HCT116 (cell line): ENCODE measurements around the gene YY2. TPM values are rescaled to one million over a fixed set of nuclear protein-coding genes. Genes with fewer than 3 reads are reported as not detected.

Experiments used
- ATAC-seq: fragments of 200-7000 bp; cut with Tn5 transposase; 2 replicates; pipeline ENCODE4 v1.9.1; 2020; ENCODE audit warnings: mild to moderate bottlenecking, moderate library complexity
- BruUV-seq: library from RNA; stranded (reverse); fragments of 400-500 nt; replicated peaks from 2 replicates; lab custom pipeline; 2021; lab: Mats Ljungman, UMichigan
- CTCF ChIA-PET: fragments of 300-600 bp; sonication (Branson Sonifier 250); formaldehyde crosslinking; loops from one replicate; lab custom pipeline; 2021; ENCODE audit warnings: antibody characterized with exemption; lab: Charles Lee
- POLR2A ChIA-PET: fragments of 300-600, 350-600 bp; sonication (Branson Sonifier 250); formaldehyde crosslinking; loops from one replicate; lab custom pipeline; 2021; ENCODE audit warnings: antibody characterized with exemption; lab: Charles Lee
- RAD21 ChIA-PET, 2 experiments: fragments of 300-600 bp; sonication (Branson Sonifier 250); formaldehyde crosslinking; loops; one replicate each; lab custom pipeline; 2023; ENCODE audit warnings: low total read pairs in 2 of 2; ENCODE audit not compliant: uncharacterized antibody in 2 of 2, unreplicated experiment in 2 of 2, low non-redundant PET in 1 of 2; lab: Charles Lee
- DNase-seq: peaks from one replicate; pipeline ENCODE4 v3.0.0-alpha.2; 2010; ENCODE audit warnings: low read depth, low spot score
- H2AFZ ChIP-seq: fragments of 200-600 bp; shearing (Covaris generic), sonication (generic); 2 replicates; pipeline ENCODE4 v1.6.1; 2017; ENCODE audit warnings: low read depth, mixed run types, mixed read lengths, antibody characterized with exemption, low read length; ENCODE audit not compliant: poor library complexity, severe bottlenecking
- H3K27ac ChIP-seq: 2 replicates; pipeline ENCODE4 v1.5.1; 2012; ENCODE audit warnings: low read depth, low read length
- H3K27me3 ChIP-seq: fragments of 200-600 bp; sonication (generic); 2 replicates; pipeline ENCODE4 v1.6.1; 2016; ENCODE audit warnings: mixed run types, low read length, mixed read lengths; ENCODE audit not compliant: insufficient read depth
- H3K36me3 ChIP-seq, 2 experiments: fragments of 200-500 bp in 1 of 2; fragments of 200-600 bp in 1 of 2; sonication (Bioruptor generic) in 1 of 2; sonication (generic) in 1 of 2; 2 replicates each; pipeline versions ENCODE4 v1.5.1 to v1.6.1; 2014 to 2016; ENCODE audit warnings: low read length in 2 of 2, inconsistent platforms in 1 of 2, mixed read lengths in 1 of 2, mixed run types in 1 of 2; ENCODE audit not compliant: insufficient read depth in 2 of 2, control insufficient read depth in 1 of 2
- H3K4me1 ChIP-seq, 2 experiments: fragments of 200-600 bp in 1 of 2; sonication (generic) in 1 of 2; 2 replicates each; pipeline versions ENCODE4 v1.5.1 to v1.6.1; 2012 to 2017; ENCODE audit warnings: low read length in 2 of 2, inconsistent platforms in 1 of 2, mild to moderate bottlenecking in 1 of 2, mixed read lengths in 1 of 2, mixed run types in 1 of 2, moderate library complexity in 1 of 2; ENCODE audit not compliant: insufficient read depth in 2 of 2, control insufficient read depth in 1 of 2
- H3K4me2 ChIP-seq: fragments of 200-600 bp; sonication (generic); 2 replicates; pipeline ENCODE4 v1.6.1; 2017; ENCODE audit warnings: mixed run types, low read length, mixed read lengths
- H3K4me3 ChIP-seq, 2 experiments: fragments of 200-600 bp in 1 of 2; sonication (generic) in 1 of 2; replicated peaks in 1 of 2; 2 replicates each; pipeline ENCODE4 v1.5.1; 2011 to 2016; ENCODE audit warnings: low read length in 2 of 2, control low read depth in 1 of 2, low read depth in 1 of 2, mild to moderate bottlenecking in 1 of 2, mixed read lengths in 1 of 2, mixed run types in 1 of 2
- H3K79me2 ChIP-seq: fragments of 200-600 bp; sonication (generic); 2 replicates; pipeline ENCODE4 v1.6.1; 2017; ENCODE audit warnings: mild to moderate bottlenecking, mixed run types, low read length, moderate library complexity, mixed read lengths; ENCODE audit not compliant: insufficient read depth
- H3K9ac ChIP-seq: fragments of 200-600 bp; sonication (generic); 2 replicates; pipeline ENCODE4 v1.6.1; 2016; ENCODE audit warnings: low read length, mixed read lengths
- H3K9me2 ChIP-seq: fragments of 200-600 bp; sonication (generic), shearing (Covaris generic); 2 replicates; pipeline ENCODE4 v1.6.1; 2017; ENCODE audit warnings: mixed run types, mild to moderate bottlenecking, moderate library complexity; ENCODE audit not compliant: insufficient read depth
- H3K9me3 ChIP-seq, 2 experiments: fragments of 200-500 bp in 1 of 2; fragments of 200-600 bp in 1 of 2; sonication (Bioruptor generic) in 1 of 2; sonication (generic) in 1 of 2; 2 replicates each; pipeline ENCODE4 v1.6.1; 2014 to 2017; ENCODE audit warnings: low read length in 2 of 2, mixed read lengths in 2 of 2, inconsistent platforms in 1 of 2, low read depth in 1 of 2, mild to moderate bottlenecking in 1 of 2, mixed run types in 1 of 2, moderate library complexity in 1 of 2; ENCODE audit not compliant: control insufficient read depth in 1 of 2, insufficient read depth in 1 of 2
- H4K20me1 ChIP-seq: fragments of 200-600 bp; sonication (generic), shearing (Covaris generic); 2 replicates; pipeline ENCODE4 v1.6.1; 2017; ENCODE audit warnings: mixed run types, mild to moderate bottlenecking, moderate library complexity; ENCODE audit not compliant: insufficient read depth
- CBX3 ChIP-seq: IDR thresholded peaks from 2 replicates; pipeline ENCODE4 v1.6.1; 2012; ENCODE audit warnings: low read depth
- CEBPB ChIP-seq: IDR thresholded peaks from 2 replicates; pipeline ENCODE4 v1.6.1; 2012; ENCODE audit warnings: low read depth
- EGR1 ChIP-seq: IDR thresholded peaks from 2 replicates; pipeline ENCODE4 v1.6.1; 2012; ENCODE audit warnings: low read depth
- ELF1 ChIP-seq: IDR thresholded peaks from 2 replicates; pipeline ENCODE4 v1.6.1; 2012; ENCODE audit warnings: low read depth, borderline replicate concordance
- EZH2 ChIP-seq: fragments of 200-600 bp; sonication (generic); IDR thresholded peaks from 2 replicates; pipeline ENCODE4 v1.6.1; 2017; ENCODE audit warnings: antibody characterized with exemption, mixed run types
- EZH2phosphoT487 ChIP-seq: fragments of 200-600 bp; IDR thresholded peaks from 2 replicates; pipeline ENCODE4 v1.6.1; 2018; ENCODE audit warnings: antibody characterized with exemption, borderline replicate concordance
- FOSL1 ChIP-seq: IDR thresholded peaks from 2 replicates; pipeline ENCODE4 v1.6.1; 2012; ENCODE audit warnings: low read depth
- JUND ChIP-seq: IDR thresholded peaks from 2 replicates; pipeline ENCODE4 v1.6.1; 2012
- POLR2A ChIP-seq: IDR thresholded peaks from 2 replicates; pipeline ENCODE4 v1.7.0; 2011; ENCODE audit warnings: borderline replicate concordance; ENCODE audit not compliant: insufficient read depth, insufficient read length; ENCODE audit errors: extremely low read depth
- POLR2AphosphoS5 ChIP-seq: IDR thresholded peaks from 2 replicates; pipeline ENCODE4 v1.6.1; 2011; ENCODE audit warnings: mild to moderate bottlenecking, low read depth, low read length, moderate library complexity
- RAD21 ChIP-seq: IDR thresholded peaks from 2 replicates; pipeline ENCODE4 v1.6.1; 2012; ENCODE audit warnings: low read depth, mild to moderate bottlenecking
- SIN3A ChIP-seq: IDR thresholded peaks from 2 replicates; pipeline ENCODE4 v1.6.1; 2012; ENCODE audit warnings: low read depth
- SRF ChIP-seq: IDR thresholded peaks from 2 replicates; pipeline ENCODE4 v1.6.1; 2012; ENCODE audit warnings: low read depth
- TCF7L2 ChIP-seq: IDR thresholded peaks from 2 replicates; pipeline ENCODE4 v1.7.0; 2011; ENCODE audit warnings: borderline replicate concordance, inconsistent platforms; ENCODE audit not compliant: insufficient read depth, insufficient read length; ENCODE audit errors: extremely low read depth
- YY1 ChIP-seq: IDR thresholded peaks from 2 replicates; pipeline ENCODE4 v1.6.1; 2011; ENCODE audit warnings: low read length, low read depth, moderate library complexity, mild to moderate bottlenecking; ENCODE audit not compliant: insufficient replicate concordance; ENCODE audit errors: extremely low read depth
- ZFX ChIP-seq: fragments of 450-650 bp; IDR thresholded peaks from 2 replicates; pipeline ENCODE4 v1.6.1; 2017
- ZNF274 ChIP-seq: fragments of 200-500 bp; sonication (Bioruptor generic); IDR thresholded peaks from 2 replicates; pipeline ENCODE4 v1.6.1; 2014; ENCODE audit warnings: mild to moderate bottlenecking, low read depth, low read length, inconsistent platforms
- intact Hi-C: fragments of 100-400 bp; cut with micrococcal nuclease; formaldehyde crosslinking; loops from 2 replicates; pipeline ENCODE4 v1.10.0; 2022
- total RNA-seq: library from RNA; stranded (reverse); gene quantifications from one replicate; pipeline ENCODE4 v1.2.1, GENCODE V29; 2021; ENCODE audit not compliant: unreplicated experiment
- TF ChIP-seq, protein P1 (sequence below): IDR thresholded peaks from 2 replicates; pipeline ENCODE4 v1.6.1; 2011; ENCODE audit warnings: mild to moderate bottlenecking, low read length, moderate library complexity; ENCODE audit not compliant: insufficient replicate concordance; ENCODE audit errors: extremely low read depth
- TF ChIP-seq, protein P2 (sequence below): IDR thresholded peaks from 2 replicates; pipeline ENCODE4 v1.6.1; 2012
- TF ChIP-seq, protein P3 (sequence below), 3 experiments: fragments of 200-600 bp in 1 of 3; sonication (generic) in 1 of 3; IDR thresholded peaks in 2 of 3; conservative IDR thresholded peaks in 1 of 3; 2 replicates each; pipeline ENCODE4 v1.5.1; 2012 to 2017; ENCODE audit warnings: low read depth in 2 of 3, low read length in 2 of 3, antibody characterized with exemption in 1 of 3, borderline replicate concordance in 1 of 3, control low read depth in 1 of 3, mild to moderate bottlenecking in 1 of 3, mixed read lengths in 1 of 3, mixed run types in 1 of 3, moderate library complexity in 1 of 3; ENCODE audit not compliant: insufficient read depth in 1 of 3

Gene YY2
- total RNA-seq, 1 experiment from 2014 or later = 2.7 TPM

DNA sequence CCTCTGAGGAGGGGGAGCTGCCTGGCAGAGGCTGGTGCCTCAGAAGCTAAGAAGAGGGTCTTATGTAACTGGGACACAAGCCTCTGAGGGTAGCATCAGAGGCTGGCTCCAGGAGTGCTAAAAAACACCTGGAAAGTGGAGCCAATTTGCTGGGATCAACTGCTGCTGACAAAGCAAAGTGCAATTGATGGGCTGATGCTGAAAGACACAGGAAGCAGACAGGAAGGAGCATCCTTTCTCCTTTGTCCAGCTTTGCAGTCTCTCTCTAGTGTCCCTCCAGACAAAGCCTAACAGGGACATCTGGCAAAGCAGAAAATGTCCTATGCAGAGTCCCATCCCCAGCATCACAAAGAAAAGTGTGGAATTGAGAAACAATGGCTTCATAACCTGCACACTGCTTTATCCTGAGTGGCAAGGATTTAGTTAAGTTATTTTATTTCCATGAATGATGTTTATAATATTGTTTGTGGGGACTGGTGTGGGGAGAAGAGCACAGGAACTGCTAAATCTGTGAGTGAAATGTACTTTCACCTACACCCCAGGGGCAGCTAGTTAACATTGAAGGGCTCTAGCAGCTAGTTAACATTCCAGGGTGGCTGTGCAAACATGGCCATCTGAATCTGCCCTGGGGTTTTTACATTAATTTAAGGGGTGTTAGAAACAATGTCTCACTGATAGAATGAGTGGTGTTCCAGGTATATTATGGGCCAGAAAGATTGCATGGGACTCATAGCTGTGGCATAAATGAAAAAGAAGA, 42.0 kb upstream of the YY2 start:
- Histone ChIP-seq H3K4me3 (no peak overlapping the region), H3K27ac (no peak overlapping the region), H3K4me2 (no peak overlapping the region), H3K79me2 (no peaks in the 10 kb centered on the region), H3K36me3 (no peaks in the 10 kb centered on the region), H3K27me3 (no peaks in the 10 kb centered on the region)
- ChIA-PET POLR2A (no interaction called here), RAD21 (no interaction called here)
- DNase-seq = no peak
- intact Hi-C loops = no loop called here
- TF ChIP-seq FOSL1 (no peak), ZNF274 (no peak), EZH2 (no peak), CBX3 (no peak), SIN3A (no peak), ZFX (no peak), SRF (no peak), POLR2AphosphoS5 (no peak), POLR2A (no peak), CEBPB (no peak), TCF7L2 (no peak), RAD21 (no peak), ELF1 (no peak), EZH2phosphoT487 (no peak), EGR1 (no peak), JUND (no peak), YY1 (no peak)
- TF ChIP-seq, protein P1, sequence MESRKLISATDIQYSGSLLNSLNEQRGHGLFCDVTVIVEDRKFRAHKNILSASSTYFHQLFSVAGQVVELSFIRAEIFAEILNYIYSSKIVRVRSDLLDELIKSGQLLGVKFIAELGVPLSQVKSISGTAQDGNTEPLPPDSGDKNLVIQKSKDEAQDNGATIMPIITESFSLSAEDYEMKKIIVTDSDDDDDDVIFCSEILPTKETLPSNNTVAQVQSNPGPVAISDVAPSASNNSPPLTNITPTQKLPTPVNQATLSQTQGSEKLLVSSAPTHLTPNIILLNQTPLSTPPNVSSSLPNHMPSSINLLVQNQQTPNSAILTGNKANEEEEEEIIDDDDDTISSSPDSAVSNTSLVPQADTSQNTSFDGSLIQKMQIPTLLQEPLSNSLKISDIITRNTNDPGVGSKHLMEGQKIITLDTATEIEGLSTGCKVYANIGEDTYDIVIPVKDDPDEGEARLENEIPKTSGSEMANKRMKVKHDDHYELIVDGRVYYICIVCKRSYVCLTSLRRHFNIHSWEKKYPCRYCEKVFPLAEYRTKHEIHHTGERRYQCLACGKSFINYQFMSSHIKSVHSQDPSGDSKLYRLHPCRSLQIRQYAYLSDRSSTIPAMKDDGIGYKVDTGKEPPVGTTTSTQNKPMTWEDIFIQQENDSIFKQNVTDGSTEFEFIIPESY = no peak
- TF ChIP-seq, protein P2, sequence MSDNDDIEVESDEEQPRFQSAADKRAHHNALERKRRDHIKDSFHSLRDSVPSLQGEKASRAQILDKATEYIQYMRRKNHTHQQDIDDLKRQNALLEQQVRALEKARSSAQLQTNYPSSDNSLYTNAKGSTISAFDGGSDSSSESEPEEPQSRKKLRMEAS = no peak
- TF ChIP-seq, protein P3, sequence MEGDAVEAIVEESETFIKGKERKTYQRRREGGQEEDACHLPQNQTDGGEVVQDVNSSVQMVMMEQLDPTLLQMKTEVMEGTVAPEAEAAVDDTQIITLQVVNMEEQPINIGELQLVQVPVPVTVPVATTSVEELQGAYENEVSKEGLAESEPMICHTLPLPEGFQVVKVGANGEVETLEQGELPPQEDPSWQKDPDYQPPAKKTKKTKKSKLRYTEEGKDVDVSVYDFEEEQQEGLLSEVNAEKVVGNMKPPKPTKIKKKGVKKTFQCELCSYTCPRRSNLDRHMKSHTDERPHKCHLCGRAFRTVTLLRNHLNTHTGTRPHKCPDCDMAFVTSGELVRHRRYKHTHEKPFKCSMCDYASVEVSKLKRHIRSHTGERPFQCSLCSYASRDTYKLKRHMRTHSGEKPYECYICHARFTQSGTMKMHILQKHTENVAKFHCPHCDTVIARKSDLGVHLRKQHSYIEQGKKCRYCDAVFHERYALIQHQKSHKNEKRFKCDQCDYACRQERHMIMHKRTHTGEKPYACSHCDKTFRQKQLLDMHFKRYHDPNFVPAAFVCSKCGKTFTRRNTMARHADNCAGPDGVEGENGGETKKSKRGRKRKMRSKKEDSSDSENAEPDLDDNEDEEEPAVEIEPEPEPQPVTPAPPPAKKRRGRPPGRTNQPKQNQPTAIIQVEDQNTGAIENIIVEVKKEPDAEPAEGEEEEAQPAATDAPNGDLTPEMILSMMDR (IDR thresholded peaks at IDR 0.05 in 2 of 3, conservative IDR thresholded peaks at IDR 0.05 in 1 of 3; ENCODE audit: borderline replicate concordance in 1 of 3, insufficient read depth in 1 of 3, low read depth in 2 of 3, low read length in 2 of 3) = no peak
- TF ChIP-seq, all 23 proteins: peak for 0
- no peaks in the 10 kb centered on the region for H3K9me2 ChIP-seq
- CTCF ChIA-PET = no interaction called here
- H3K9me3 ChIP-seq = no peaks in the 10 kb centered on the region
- no TSS peak for BruUV-seq
- no peaks in the 10 kb centered on the region for H4K20me1 ChIP-seq
- H3K4me1 ChIP-seq = no peaks in the 10 kb centered on the region
- H2AFZ ChIP-seq = no peak overlapping the region
- no peak overlapping the region for H3K9ac ChIP-seq
- no peak for ATAC-seq
